Measurements from ENCODE around the gene ASIC4.
A peak's percentile ranks its signal among the peaks of the same experiment; 100 is the strongest.

Gene ASIC4

DNA sequence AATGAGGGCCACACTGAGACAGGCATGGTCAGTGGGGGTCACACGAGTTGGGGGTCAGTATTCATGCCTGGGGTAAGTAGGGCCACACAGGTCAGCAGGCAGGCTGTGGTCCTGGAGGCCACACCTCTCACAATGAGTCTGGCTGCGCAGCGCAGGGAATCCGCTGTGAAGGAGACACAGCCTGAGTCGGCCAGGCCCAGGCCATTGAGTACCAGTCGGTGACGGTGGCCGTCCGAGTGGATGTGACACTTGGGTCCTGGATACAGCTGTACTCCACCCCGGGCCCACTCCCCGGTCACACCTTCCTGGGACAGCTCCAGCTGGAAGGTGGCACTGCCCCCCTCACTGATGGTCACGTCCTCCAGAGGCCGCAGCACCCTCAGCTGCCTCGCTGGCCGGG lies 40.1 kb downstream of the ASIC4 start:
- DNase-seq, result no peak

DNA sequence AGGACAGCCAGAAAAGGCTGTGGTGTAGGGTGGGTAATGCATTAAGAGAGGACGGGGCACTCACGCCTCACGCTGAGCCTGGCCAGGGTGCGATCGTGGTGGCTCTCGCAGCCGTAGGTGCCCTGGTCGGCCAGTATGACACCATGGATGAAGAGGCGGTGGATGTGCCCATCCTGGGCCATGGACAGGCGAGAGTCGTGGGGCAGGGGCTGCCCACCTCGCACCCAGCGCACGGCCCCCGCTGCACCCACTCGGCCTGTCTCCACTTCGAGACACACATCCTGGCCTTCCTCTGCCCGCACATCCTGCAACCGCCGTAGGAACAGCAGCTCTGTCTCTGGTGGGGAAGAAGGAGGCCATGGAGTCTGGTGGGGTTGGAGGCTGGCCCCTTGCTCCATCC lies 41.7 kb downstream of the ASIC4 start:
- no peak for DNase-seq

DNA sequence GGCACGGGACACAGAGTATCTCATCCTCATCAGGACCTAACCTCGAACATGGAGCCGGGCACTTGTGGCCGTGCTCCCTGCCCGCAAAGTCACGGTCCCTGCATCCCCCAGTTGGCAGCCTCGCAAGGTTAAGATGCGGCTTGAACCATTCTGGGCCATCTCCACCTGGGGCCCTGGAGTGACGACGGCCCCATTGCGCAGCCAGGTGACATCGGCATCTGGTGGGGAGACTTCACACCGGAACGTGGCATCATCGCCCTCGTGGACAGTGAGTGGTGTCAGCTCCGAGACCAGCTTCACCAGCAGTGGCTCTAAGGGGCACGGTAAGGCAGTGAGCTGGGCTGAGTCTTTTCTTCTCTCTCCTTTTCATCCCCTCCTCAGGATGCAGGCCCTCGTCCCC lies 42.1 kb downstream of the ASIC4 start:
- no peak for DNase-seq

DNA sequence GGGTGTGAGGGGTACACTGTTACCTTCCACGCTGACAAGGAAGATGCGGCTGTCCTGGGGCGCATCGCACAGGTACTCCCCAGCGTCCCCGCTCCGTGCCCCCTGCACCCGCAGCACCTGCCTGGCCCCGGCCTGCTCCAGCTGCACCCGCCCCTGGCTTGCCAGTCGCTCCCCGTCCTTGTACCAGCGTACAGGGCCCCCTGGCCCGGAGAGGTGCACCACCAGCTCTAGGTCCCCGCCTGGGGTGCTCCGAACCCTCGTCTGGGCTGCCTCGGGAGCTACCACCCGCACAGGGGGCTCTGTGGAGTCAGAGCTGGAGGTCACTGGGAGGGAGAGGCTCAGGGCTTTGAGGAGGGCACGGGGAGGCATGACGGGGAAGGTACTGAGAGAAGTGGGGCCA lies 43.0 kb downstream of the ASIC4 start:
- no peak for DNase-seq

DNA sequence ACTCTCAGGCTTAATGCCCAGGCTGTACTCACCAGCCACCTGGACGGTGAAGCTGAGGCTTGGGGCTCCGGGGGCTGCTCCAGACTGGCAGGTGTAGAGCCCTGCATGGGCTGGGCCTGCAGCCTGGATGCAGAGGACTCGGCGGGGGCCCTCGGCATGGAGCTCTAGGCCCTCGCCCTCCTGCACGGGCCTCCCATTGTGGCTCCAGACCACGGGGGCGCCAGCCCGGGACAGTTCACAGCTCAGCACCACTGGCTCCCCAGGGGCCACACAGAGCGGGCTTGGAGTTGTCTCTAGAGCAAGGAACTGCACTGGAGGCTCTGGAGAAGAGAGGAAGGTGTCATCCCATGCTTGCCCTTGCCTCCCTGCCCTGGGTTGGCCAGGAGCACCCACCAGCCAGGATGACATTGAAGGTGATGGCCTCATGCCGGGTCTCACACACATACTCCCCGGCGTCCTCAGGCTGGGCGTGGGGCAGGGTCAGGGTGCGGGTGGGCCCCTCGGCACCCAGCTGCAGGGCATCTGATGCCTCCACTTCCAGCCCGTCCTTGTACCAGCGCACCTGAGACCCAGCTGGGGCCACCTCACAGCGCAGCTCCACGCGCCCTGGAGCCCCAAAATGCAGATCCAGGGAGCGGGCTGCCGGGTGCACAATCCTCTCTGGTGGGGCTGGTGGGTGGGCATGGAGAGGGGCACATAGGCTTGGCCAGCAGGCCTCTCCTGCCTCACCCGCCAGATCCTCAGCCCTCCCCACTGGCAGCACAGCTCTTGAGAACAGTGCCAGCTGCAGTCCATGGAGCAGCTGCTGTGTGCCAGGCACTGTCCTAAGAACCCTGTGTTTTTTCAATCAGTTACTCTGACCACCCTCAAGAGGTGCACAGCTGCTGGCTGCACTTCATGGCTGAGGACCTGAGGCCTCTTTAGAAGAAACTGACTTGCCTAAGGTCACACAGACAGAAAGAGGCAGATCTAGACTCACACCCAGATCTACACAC lies 43.8 kb downstream of the ASIC4 start:
- DNase-seq, result no peak

DNA sequence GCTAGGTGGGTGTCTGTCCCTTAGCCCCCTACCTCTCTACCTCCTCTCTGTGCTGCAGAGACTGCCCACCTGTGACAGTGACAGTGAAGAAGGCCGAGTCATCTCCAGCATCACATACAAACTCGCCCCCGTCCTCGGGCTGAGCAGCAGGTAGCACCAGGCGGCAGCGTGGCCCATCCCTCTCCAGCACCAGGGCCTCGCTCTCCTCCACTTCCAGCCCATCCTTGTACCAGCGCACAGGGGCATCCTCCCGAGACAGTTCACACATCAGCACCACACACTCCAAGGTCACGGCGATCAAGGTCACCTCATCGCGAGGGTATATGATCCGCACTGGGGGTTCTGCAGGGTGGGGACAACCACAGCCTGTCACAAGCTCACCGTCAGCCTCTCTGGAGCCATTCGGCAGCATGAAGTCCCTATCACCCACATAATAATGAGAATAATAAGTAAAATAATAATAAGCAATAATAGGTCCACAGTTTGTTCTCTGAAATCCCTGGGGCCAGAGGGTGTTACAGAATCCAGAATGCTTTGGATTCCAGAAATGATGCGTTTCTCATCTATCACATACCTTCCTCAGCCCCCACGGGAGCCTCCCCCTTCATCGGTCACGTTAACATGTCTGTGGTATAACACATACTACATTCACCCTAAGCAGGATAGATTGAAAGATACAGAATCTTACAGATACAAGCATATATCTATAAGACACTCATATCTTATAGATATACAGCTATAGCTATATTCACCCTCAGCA lies 45.1 kb downstream of the ASIC4 start:
- no peak for DNase-seq

DNA sequence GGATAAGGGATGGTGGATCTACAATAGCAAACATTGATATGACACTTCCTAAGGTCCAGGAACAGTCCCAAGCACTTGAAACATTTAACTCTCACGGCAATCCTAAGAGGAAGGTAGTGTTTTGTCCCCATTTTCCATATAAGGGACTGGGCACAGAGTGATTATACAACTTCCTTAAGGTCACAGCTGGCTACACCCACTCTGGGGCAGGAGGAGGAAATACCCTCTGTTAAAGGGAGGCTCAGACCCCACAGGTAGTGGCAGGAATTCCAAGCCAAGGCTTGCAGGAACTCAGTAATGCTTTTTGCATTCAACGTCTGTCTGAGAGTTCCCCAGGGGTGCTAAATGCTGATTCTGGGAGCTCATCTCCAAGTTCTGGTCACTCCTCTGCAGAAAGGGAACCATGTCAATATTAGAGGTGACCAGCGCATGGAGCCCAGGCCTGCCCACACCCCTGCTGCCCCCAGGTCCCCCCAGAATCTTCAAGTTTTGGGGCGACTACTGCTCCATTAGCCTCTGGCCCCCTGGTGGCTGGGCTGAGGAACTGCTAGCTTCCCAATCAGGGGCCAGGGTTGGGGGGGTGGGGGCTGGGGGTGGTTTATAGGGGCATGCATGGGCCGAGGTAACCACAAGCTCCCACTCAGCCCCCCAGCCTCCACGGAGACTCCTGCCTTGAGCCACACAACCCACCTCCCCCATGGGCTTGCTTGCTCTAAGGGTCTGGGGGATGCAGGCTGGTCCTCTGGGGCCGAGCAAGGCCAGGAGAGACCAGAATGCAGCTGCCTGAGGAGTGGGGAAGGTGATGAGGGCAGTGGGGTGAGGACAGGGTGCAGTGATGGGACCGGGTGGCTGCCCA lies 46.0 kb downstream of the ASIC4 start:
- peak; percentile 35 for DNase-seq

DNA sequence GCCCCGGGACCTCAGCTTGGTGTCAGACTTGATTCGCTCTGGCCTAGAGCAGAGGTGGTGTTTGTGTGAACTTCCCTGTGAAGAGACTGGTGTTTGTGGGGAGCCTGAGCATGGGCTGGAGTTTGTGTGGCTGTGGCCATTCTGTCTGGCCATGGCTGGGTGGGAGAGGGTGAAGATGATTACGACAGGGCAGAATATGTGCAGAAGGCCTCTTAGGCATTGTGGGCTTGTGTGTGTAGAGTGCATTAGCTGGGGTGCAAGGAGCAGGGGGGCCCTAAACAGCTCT lies 46.6 kb downstream of the ASIC4 start:
- no peak for DNase-seq

DNA sequence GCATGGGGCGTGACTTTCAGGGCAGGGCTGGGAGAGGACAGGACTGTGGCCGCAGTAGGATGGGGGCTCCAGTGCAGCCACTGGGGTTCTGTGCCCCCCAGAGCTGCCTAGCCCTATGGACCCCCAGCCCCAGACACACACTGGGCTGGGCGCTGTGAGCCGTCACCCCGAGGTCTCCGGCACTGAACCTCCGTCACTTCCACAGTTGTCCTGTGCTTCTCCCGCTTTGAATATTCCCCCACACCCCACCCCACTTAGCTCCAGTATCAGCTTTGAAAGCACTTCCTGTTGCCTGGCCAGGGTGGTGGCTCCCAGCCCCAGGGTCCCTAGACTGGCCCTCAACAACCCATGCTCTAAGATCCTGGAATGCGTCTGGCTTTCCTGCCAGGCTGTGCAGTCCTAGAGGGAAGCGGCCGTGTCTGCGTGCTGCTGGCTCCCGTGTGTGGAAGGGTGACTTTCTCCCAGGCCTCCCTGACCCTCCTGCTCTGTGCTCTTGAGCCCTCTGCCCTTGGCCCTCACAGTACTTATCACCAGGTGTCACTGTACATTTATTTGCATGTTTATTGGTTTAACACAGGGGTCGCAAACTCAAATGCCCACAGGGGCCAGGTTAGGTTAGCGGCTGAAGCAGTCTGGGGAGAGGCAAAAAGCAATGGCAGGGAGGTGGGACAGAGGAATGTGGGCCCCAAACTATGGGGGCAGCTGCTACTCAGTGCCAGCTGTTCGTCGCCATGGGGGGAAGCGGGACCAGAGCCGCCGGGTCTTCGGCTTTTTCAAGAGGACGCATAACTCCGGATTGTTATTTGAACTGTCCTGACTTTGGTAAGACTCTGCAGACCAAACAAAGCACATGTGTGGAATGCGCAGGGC lies 47.1 kb downstream of the ASIC4 start:
- DNase-seq, result no peak

DNA sequence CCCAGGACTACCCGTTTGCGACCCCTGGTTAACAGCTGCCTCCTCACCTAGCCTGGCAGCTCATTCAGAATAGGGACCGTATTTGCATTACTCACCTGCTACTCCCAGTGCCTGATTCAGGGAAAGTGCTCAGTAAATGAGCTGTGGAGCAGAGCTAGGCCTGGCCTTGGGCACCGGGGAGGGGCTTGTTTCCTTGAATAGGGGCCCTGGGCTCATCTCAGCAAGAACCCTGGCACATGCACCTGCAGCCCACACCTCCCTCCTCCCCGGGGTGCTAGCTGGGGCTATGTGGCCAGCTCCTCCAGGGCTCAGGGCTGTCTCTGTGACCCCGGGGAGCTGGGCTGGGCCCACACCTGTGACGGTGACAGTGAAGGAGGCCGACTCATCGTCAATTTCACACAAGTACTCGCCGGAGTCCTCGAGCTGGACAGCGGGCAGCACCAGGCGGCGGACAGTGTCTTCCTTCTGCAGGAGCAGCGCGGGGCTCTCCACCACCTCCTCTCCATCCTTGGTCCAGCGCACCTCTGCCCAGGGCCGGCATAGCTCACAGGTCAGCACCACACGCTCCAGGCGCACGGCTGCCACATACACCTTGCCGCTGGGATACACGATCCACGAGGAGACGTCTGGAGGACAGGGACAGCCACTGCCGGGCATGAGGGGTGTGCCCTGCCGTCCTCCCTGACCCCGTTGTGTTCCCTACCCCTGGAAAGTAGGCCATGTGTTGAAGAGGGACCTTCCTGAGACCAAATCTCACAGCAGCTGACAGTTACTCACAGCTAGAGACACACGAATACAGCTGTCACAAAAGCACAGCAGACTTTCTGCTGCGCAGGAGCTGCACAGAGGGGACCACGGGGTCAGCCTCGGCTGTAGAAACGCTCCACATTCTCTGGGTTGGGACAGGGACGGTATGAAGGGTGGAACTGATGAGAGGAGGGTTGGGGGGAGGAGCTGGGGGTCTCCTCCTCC lies 48.1 kb downstream of the ASIC4 start:
- DNase-seq, result no peak

DNA sequence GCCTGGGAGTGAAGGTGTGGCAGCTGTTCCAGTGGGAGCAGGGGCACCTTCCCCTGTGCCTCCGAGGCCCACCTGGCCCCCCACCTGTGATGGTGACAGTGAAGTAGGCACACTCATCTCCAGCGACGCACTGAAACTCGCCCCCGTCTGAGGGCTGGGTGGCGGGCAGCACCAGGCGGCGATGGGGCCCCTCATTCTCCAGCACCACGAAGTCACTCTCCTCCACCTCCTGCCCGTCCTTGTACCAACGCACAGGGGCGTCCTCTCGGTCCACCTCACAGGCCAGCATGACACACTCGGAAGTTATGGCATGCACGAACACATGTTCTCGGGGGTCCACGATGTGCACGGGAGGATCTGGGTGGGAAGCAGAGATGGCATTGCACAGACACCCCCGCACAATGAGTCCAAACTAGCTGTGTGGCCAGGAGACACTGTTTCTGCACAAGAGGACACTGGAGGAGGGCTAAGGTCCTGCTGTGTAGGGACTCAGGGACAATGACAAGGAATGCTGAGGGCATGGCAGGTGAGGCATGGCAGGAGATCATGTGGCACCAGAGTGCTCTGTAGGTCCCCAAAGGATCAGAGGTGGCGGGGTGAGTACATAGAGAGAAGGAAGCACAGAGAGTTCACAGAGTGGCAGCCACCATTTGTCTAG lies 49.1 kb downstream of the ASIC4 start:
- no peak for DNase-seq

DNA sequence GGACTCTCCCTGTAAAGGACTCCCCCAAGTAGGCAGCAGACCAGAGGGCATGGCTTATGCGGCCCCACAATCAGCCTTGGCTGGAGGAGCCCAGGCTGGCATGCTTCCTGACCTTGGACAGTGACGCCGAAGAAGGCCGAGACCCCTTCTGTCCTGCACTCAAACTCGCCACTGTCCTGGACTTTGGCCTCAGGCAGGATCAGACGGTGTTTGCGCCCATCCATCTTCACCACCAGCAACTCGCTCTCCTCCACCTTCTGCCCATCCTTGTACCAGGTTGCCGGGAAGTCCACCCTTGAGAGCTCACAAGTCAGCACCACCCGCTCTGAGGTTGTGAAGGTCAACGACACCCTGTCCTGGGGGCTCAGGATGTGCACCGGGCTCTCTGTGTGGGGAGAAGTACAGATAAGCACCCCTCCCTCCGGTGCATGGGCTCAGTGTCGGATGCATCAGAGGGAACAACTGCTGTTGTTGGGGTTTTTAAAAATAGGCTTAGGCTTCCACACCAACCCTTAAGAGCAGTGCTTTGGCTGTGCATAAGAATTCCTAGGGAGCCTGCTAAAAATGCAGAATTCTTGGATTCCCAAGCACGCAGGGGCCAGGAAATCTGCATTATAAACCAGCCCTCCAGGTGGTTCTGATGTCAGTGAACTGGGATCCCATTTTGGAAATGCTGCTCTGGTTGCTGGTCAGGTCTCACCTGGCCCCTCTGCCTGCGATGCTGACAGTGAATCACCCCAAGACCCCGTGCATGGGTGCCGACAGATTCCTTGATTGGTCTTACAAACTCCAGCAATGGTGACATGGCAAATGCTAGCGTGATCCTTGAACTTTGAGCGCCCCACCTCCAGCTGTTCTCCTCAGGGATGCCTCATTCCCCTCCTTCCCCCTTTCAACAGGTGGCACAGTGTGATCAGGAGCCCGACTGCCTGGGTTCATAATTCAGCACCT lies 51.1 kb downstream of the ASIC4 start:
- DNase-seq, result no peak

DNA sequence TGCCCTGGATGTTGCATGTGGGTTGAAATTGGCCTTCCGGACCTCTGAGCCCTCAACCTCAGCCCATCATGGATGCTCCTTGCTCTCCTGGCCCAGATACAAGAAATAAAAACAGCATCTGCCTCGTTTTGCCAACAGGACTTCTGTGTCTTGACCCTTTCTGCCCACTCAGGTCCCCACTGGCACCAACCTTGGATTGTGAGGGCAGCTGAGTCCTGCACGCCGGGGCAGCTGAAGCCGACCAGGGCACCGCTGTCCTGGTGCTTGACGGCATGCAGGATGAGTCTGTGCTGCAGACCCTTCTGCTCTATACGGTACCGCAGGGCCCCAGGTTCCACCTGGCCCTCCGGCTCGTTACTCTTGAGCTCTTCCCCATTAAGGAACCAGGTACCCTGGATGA lies 52.4 kb downstream of the ASIC4 start:
- no peak for DNase-seq

DNA sequence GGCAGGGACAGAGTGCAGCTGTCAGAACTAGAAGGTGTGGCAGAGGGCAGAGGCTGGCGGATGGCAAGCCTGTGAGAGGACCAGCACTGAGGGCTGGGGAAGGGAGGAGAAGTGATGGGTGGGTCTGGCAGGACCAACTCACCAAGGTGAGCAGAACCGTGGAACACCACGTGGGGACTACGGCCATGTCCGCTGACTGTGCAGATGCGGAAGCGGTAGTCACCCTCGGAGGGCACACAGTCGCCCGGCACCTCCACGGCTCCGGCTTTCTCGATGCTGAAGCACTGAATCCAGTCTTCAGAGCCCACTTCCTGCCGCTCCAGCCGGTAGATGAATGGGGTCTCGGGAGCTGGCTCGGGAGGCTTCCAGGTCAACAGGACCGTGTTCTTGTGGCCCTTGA lies 52.8 kb downstream of the ASIC4 start:
- DNase-seq, result no peak

DNA sequence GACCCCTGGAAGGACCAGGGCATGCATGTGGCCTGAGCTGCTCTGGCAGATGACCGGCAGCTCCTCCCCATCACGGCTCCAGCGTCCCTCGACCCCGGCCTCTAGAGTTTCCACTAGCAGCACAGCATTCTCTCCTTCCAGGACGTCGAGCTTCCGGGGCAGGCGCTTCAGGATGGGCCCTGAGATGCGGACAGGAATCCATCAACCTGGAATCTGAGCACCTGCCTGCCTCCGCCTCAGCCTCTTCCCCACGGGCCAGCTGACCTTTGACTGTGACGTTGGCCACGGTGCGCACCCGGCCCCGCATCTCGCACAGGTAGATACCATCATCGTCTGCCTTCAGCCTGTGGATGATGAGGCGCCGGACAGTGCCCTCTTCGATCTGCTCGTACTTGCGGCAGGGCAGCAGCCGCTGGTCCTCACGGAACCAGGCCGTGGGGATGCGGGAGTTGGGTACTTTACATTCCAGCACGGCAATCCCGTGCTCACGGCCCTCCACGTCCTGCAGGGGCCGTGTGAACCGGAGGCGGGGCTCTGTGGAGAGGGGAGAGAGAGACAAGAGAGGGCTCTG lies 53.6 kb downstream of the ASIC4 start:
- DNase-seq, result no peak

DNA sequence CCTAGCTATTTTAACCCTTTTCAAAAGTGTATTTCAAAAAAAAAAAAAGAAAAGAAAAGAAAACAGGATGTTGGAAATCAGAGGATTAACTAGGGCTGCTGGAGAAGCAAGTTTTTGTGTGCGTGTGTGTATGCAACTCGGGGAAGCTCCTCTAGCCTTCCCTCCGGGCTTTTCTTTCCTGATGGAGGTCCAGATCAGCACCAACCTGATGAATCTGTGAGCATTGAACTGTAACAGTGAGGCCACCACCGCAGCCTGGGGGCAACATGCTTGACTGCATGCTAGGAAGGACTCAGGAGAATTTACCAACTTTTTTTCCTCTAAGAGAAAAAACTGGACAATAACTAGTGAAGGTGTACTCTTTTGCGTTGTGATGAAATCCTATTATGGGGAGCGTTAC lies 54.8 kb downstream of the ASIC4 start:
- DNase-seq, result no peak

DNA sequence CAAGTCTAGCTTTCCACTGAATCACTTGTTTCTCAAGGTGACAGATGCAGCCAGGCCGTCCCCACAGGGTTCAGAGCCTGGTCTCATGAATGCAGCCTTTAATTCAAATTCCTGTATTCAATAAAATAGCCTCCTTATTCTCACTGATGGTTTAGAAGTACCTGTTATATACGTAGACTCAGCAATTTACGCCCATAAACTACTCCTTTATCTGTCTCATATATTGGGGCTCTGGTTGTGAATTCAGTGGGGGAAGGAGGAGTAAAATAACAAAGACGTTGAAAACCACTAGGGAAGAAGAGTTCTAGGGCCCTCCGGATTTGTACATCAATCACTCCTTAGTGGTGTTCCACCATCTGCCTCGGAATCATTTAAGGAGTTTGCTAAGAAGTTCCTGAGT lies 55.4 kb downstream of the ASIC4 start:
- no peak for DNase-seq

DNA sequence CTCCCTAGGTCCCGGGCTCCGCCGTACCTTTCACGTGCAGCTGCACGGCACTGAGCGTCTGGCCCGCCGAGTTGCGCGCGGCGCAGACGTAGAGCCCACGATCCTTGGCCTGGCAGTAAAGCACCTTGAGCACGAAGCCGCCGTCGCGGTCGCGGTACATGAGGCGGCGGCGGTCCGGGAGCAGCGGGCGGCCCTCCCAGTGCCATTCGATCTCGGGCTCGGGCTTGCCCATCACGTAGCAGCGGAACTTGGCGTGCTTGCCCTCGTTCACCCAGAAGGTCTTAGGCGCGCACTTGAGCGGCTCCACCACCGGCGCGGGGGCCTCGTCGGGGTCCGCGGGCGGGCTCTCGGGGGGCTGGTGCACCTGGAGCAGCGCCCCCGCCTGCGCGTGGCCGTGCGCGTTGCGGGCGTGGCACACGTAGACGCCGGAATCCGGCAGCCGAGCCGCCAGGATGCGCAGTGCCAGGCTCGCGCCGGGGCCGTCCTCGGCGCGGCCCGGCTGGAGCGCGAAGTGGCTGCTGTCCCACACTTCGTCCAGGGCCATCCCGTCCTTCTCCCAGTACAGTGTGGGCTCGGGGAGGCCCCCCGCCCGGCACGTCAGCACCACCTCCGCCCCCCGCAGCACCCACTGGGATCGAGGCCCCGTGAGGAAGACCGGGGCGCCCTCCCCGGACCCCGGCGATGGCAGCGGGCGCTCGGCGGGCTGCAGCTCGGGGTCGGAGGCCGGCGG lies 56.1 kb downstream of the ASIC4 start:
- peak; percentile 24 for DNase-seq
